Measurements from ENCODE around the gene ABHD16A.

The ABHD16A gene

GRCh38 chr6:31737315-31737990 is 34.3 kb upstream of the ABHD16A start:
- Histone ChIP-seq H3K4me3 (ENCODE audit: low read depth, low read length) (no peak overlapping the region), H3K36me3 (peaks cover 19% of the 10 kb centered on the region), H3K9me3 (no peaks in the 10 kb centered on the region; the same call in 1 of the 2 replicates), H3K27me3 (no peaks in the 10 kb centered on the region), H3K4me1 (peaks cover 4% of the 10 kb centered on the region)
- DNase-seq = no peak
- no peak for TF ChIP-seq CTCF (IDR thresholded peaks at IDR 0.05; ENCODE audit: low read depth, low read length)

- Histone ChIP-seq H3K9me3 (no peaks in the 10 kb centered on the region; the same call in 1 of the 2 replicates), H3K4me1 (peaks cover 4% of the 10 kb centered on the region), H3K27me3 (no peaks in the 10 kb centered on the region), H3K36me3 (peaks cover 25% of the 10 kb centered on the region), H3K4me3 (ENCODE audit: low read depth, low read length) (peak overlapping the region; percentile 99)
- no peak for DNase-seq
- TF ChIP-seq CTCF (IDR thresholded peaks at IDR 0.05; ENCODE audit: low read depth, low read length) = no peak
Measured at GRCh38 chr6:31736768-31737314, 33.7 kb upstream of the ABHD16A start.

DNA sequence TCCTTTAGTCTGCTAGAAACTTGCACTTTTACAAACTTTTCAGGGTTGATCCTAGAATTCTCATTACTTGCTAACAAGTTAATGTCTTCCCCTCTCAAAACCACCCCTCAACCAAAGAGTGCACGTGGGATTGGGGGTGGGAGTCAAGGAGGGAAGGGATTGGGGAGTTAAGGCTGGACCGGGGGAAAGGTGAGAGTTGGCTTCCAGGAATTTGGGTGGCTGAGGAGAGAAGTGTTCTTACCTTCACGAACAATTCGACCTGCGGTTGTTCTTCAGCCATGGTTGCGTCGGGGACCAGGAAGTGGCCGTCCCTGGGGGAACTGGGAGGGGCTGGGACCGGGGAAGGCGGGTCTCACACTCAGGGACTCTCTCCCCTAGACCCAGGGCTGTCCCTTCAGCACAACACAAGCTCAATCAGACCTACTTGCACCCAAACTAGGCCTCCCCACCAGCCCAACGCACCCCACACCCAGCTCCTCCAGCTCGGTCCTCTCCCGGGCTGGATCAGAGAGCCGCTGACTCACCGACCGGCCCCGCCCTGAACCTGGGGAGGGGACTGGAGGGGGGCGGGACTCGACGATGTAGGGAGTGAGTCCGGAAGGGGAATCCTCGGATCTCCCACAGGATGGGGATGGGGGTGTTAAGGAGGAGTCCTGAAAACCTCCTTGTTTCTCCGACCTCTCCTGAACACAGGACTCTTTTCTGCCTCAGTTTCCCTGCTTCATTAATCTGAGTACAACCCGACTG is 33.1 kb upstream of the ABHD16A start, which contains the start of gene CLIC1:
Gene CLIC1 (minus strand): TSS at position 510 of the 747 bp plus-strand sequence. CDS start 230 bp downstream, at position 280.
- peak; percentile 82 for DNase-seq
- peaks cover 4% of the 10 kb centered on the region for H3K4me1 ChIP-seq
- H3K36me3 ChIP-seq = peaks cover 29% of the 10 kb centered on the region
- H3K9me3 ChIP-seq = no peaks in the 10 kb centered on the region; the same call in 1 of the 2 replicates
- H3K27me3 ChIP-seq = no peaks in the 10 kb centered on the region
- H3K4me3 ChIP-seq (ENCODE audit: low read depth, low read length) = peak within 1 kb of the TSS; percentile 99
- TF ChIP-seq CTCF (IDR thresholded peaks at IDR 0.05; ENCODE audit: low read depth, low read length) = no peak

- Histone ChIP-seq H3K4me1 (no peaks in the 10 kb centered on the region; the same call in none of the 2 replicates), H3K9me3 (no peaks in the 10 kb centered on the region), H3K27me3 (no peaks in the 10 kb centered on the region), H3K36me3 (peaks cover 26% of the 10 kb centered on the region), H3K4me3 (ENCODE audit: low read depth, low read length) (peak overlapping the region; percentile 99)
- no peak for TF ChIP-seq CTCF (IDR thresholded peaks at IDR 0.05; ENCODE audit: low read depth, low read length)
- peak; percentile 38 for DNase-seq
Measured at GRCh38 chr6:31734821-31735406, 31.8 kb upstream of the ABHD16A start.

GRCh38 chr6:31734247-31734820 is 31.2 kb upstream of the ABHD16A start:
- H3K9me3 ChIP-seq = no peaks in the 10 kb centered on the region
- no peak for DNase-seq
- H3K27me3 ChIP-seq = no peaks in the 10 kb centered on the region
- H3K36me3 ChIP-seq = peaks cover 26% of the 10 kb centered on the region
- no peak for TF ChIP-seq CTCF (IDR thresholded peaks at IDR 0.05; ENCODE audit: low read depth, low read length)
- H3K4me3 ChIP-seq (ENCODE audit: low read depth, low read length) = peak overlapping the region; percentile 99
- no peaks in the 10 kb centered on the region; the same call in none of the 2 replicates for H3K4me1 ChIP-seq
